B cell (primary cell): Measurements from ENCODE around the gene SCAND1. TPM values are rescaled to one million over a fixed set of nuclear protein-coding genes. Genes with fewer than 3 reads are reported as not detected.
"Not testable (repeated sequence)": the region's sequence is repeated elsewhere in the genome, so short reads cannot be mapped to it uniquely, and the experiment has no call there.

Source experiments
- ATAC-seq: fragments of 200-7000 bp; cut with Tn5 transposase; one replicate; pipeline ENCODE4 v1.10.0; 2021; ENCODE audit warnings: low read depth, mild to moderate bottlenecking, moderate number of reproducible peaks, moderate library complexity
- CTCF ChIA-PET: fragments of 350-600 bp; sonication (Branson Sonifier 250); formaldehyde crosslinking; loops from one replicate; lab custom pipeline; 2021; ENCODE audit warnings: antibody characterized with exemption, inconsistent platforms; lab: Charles Lee
- POLR2A ChIA-PET: fragments of 350-600 bp; sonication (Branson Sonifier 250); formaldehyde crosslinking; loops from one replicate; lab custom pipeline; 2021; ENCODE audit warnings: antibody characterized with exemption; lab: Charles Lee
- DNase-seq: peaks from one replicate; pipeline ENCODE4 v3.0.0; 2013
- H2AFZ ChIP-seq: 2 replicates; pipeline ENCODE4 v1.6.1; 2012; ENCODE audit warnings: mild to moderate bottlenecking, low read depth, low read length; ENCODE audit not compliant: insufficient read depth, poor library complexity, severe bottlenecking
- H3K27ac ChIP-seq, 2 donors: 1 replicate in 1 of 2; 2 replicates in 1 of 2; pipeline ENCODE4 v1.5.1; 2012 to 2013; ENCODE audit warnings: low read length in 2 of 2, mild to moderate bottlenecking in 2 of 2, moderate library complexity in 1 of 2
- H3K27me3 ChIP-seq, 4 experiments: fragments of 200-600 bp in 1 of 4; sonication (generic) in 1 of 4; replicated peaks in 1 of 4; 1 replicate in 2 of 4; 2 replicates in 2 of 4; pipeline versions ENCODE4 v1.6.1 to v1.7.0; 2013 to 2016; ENCODE audit warnings: low read length in 3 of 4, mild to moderate bottlenecking in 2 of 4, mixed read lengths in 1 of 4, moderate library complexity in 1 of 4; ENCODE audit not compliant: insufficient read depth in 4 of 4, control insufficient read depth in 3 of 4; ENCODE audit errors: control extremely low read depth in 1 of 4
- H3K36me3 ChIP-seq, 2 experiments: replicated peaks in 1 of 2; 1 replicate in 1 of 2; 2 replicates in 1 of 2; pipeline versions ENCODE4 v1.6.1 to v1.7.1; 2013; ENCODE audit warnings: low read length in 1 of 2; ENCODE audit not compliant: insufficient read depth in 2 of 2, control insufficient read depth in 1 of 2; ENCODE audit errors: control extremely low read depth in 1 of 2, extremely low read depth in 1 of 2
- H3K4me1 ChIP-seq, 2 donors: fragments of 200-600 bp in 1 of 2; sonication (generic) in 1 of 2; 1 replicate in 1 of 2; 2 replicates in 1 of 2; pipeline versions ENCODE4 v1.5.1 to v1.6.1; 2013 to 2017; ENCODE audit warnings: low read length in 2 of 2; ENCODE audit not compliant: control insufficient read depth in 2 of 2, insufficient read depth in 2 of 2
- H3K4me2 ChIP-seq: replicated peaks from 2 replicates; pipeline ENCODE3; 2012; ENCODE audit warnings: mild to moderate bottlenecking, low read depth, low read length; ENCODE audit not compliant: poor library complexity, severe bottlenecking
- H3K4me3 ChIP-seq, 5 experiments: fragments of 200-600 bp in 1 of 5; sonication (generic) in 1 of 5; 1 replicate in 3 of 5; 2 replicates in 2 of 5; pipeline versions ENCODE4 v1.5.1 to v1.7.0; 2011 to 2016; ENCODE audit warnings: low read length in 4 of 5, mild to moderate bottlenecking in 4 of 5, low read depth in 2 of 5, control low read depth in 1 of 5, moderate library complexity in 1 of 5; ENCODE audit not compliant: insufficient read depth in 1 of 5; ENCODE audit errors: control extremely low read depth in 1 of 5, extremely low read depth in 1 of 5
- H3K79me2 ChIP-seq: fragments of 200-600 bp; sonication (generic); one replicate; pipeline ENCODE4 v1.6.0; 2016; ENCODE audit warnings: low read length; ENCODE audit not compliant: control insufficient read depth, insufficient read depth
- H3K9ac ChIP-seq: fragments of 200-600 bp; sonication (generic); 2 replicates; pipeline ENCODE4 v1.6.1; 2017; ENCODE audit warnings: mild to moderate bottlenecking, low read length, moderate library complexity
- H3K9me3 ChIP-seq, 3 donors: one replicate each; pipeline versions ENCODE4 v1.6.1 to v1.7.1; 2013; ENCODE audit warnings: low read length in 2 of 3; ENCODE audit not compliant: control insufficient read depth in 2 of 3, insufficient read depth in 1 of 3; ENCODE audit errors: control extremely low read depth in 1 of 3
- H4K20me1 ChIP-seq: 2 replicates; pipeline ENCODE4 v1.6.0; 2012; ENCODE audit warnings: mild to moderate bottlenecking, low read length; ENCODE audit not compliant: insufficient read depth, control insufficient read depth, poor library complexity, severe bottlenecking
- H3K27ac Mint-ChIP-seq: one replicate; pipeline ENCODE4 v1.8.0; 2021; ENCODE audit warnings: mixed read lengths
- H3K27me3 Mint-ChIP-seq: one replicate; pipeline ENCODE4 v1.8.0; 2021; ENCODE audit warnings: mixed read lengths
- H3K4me1 Mint-ChIP-seq: one replicate; pipeline ENCODE4 v1.8.0; 2021; ENCODE audit warnings: mixed read lengths
- H3K4me3 Mint-ChIP-seq: one replicate; pipeline ENCODE4 v1.8.0; 2021; ENCODE audit warnings: mixed read lengths
- H3K9me3 Mint-ChIP-seq: one replicate; pipeline ENCODE4 v1.8.0; 2022; ENCODE audit warnings: mixed read lengths; ENCODE audit not compliant: insufficient read depth
- CTCF ChIP-seq: fragments of 200-600 bp; IDR thresholded peaks from one replicate; pipeline ENCODE4 v1.8.0; 2022; ENCODE audit warnings: antibody characterized with exemption, mild to moderate bottlenecking
- EZH2 ChIP-seq: IDR thresholded peaks from 2 replicates; pipeline ENCODE4 v1.6.1; 2012; ENCODE audit warnings: borderline replicate concordance, low read depth, mild to moderate bottlenecking, moderate library complexity, low read length; ENCODE audit not compliant: insufficient read depth, poor library complexity, severe bottlenecking
- WGBS: methylation state at CpG from one replicate; pipeline ENCODE4 v1.1.5; 2013; ENCODE audit warnings: missing lambda C conversion rate; ENCODE audit not compliant: insufficient coverage; 5-methylcytosine and 5-hydroxymethylcytosine counted together
- intact Hi-C: fragments of 100-400 bp; cut with micrococcal nuclease; formaldehyde crosslinking; loops from one replicate; pipeline ENCODE4 v1.10.0; 2022
- polyA plus RNA-seq: library from polyadenylated mRNA; depleted of rRNA; stranded (reverse); fragments of >200 nt; gene quantifications from 2 replicates; pipeline ENCODE4 v1.2.3, GENCODE V29; 2012
- total RNA-seq, 2 donors: library from RNA; stranded (reverse); fragments of 120-200 nt in 1 of 2; gene quantifications; 1 replicate in 1 of 2; 2 replicates in 1 of 2; pipeline versions ENCODE4 v1.2.3 to v1.2.4, GENCODE V29; 2013 to 2022

SCAND1 gene
- total and polyA plus RNA-seq, 2 donors (not counting 1 experiment from before 2014, with no cell fraction given): 42.0 to 102 TPM

- TF ChIP-seq EZH2 (no peak), CTCF (no peak)
Measured at GRCh38 chr20:35963878-35964277, 9.6 kb upstream of the SCAND1 start.

GRCh38 chr20:35959291-35959690, 5.0 kb upstream of the SCAND1 start:
- ATAC-seq, POLR2A ChIA-PET, H3K27ac Mint-ChIP-seq, H3K27ac ChIP-seq, CTCF ChIA-PET, H3K4me3 Mint-ChIP-seq, H3K9ac ChIP-seq, H3K4me3 ChIP-seq, H2AFZ ChIP-seq, H3K36me3 ChIP-seq, H3K9me3 Mint-ChIP-seq, H3K4me1 Mint-ChIP-seq, DNase-seq, H3K79me2 ChIP-seq, H3K27me3 ChIP-seq, H4K20me1 ChIP-seq, H3K4me1 ChIP-seq, H3K27me3 Mint-ChIP-seq, H3K4me2 ChIP-seq, H3K9me3 ChIP-seq: not testable (repeated sequence)
- WGBS: 82% methylated on average over 3 of the region's 6 CpGs
- intact Hi-C loops: loop anchor here (10.0 kb wide), 1 partner anchor 1844 kb away; the partner anchor contains the start of gene EIF2S2

More at GRCh38 chr20:35963878-35964277, 9.6 kb upstream of the SCAND1 start:
- Mint-ChIP-seq H3K4me1 (no peaks in the 10 kb centered on the region), H3K27ac (no peak overlapping the region), H3K9me3 (peaks cover 2% of the 10 kb centered on the region), H3K27me3 (peaks cover 3% of the 10 kb centered on the region), H3K4me3 (no peak overlapping the region)
- Histone ChIP-seq H3K9ac (no peak overlapping the region), H3K9me3 (peaks cover 0 to 1% (median 0%) of the 10 kb centered on the region in 3 donors), H3K4me3 (no peak overlapping the region), H4K20me1 (no peaks in the 10 kb centered on the region), H3K27me3 (no peaks in the 10 kb centered on the region), H3K79me2 (no peaks in the 10 kb centered on the region), H3K27ac (no peak overlapping the region), H2AFZ (no peak overlapping the region), H3K4me2 (no peak overlapping the region), H3K36me3 (no peaks in the 10 kb centered on the region), H3K4me1 (no peaks in the 10 kb centered on the region)
- POLR2A ChIA-PET: interaction anchor here (0.6 kb wide), 1 partner anchor 442 kb away, joined by 3 read pairs; no protein-coding TSS in a partner anchor
- ATAC-seq (no peak), DNase-seq (no peak)
- CTCF ChIA-PET: interaction anchor here (1.2 kb wide), 1 partner anchor 29 kb away, joined by 4 read pairs; no protein-coding TSS in a partner anchor
- intact Hi-C loops: no loop called here
- WGBS: 100% methylated on average over 1 of the region's 4 CpGs
